ENCODE measurements around the gene TRABD2B.

GRCh38 chr1:47785118-47785517, 212.1 kb downstream of the TRABD2B start:
- TF ChIP-seq CTCF (IDR thresholded peaks at IDR 0.05) = no peak
- TF ChIP-seq POLR2A (IDR thresholded peaks at IDR 0.05) = no peak
